Omental fat pad (tissue), 4 donors: ENCODE results near the gene USP25. TPM values are rescaled to one million over a fixed set of nuclear protein-coding genes. Genes with fewer than 3 reads are reported as not detected.

ENCODE experiments used
- ATAC-seq: fragments of 150-250 bp; one replicate; pipeline ENCODE4 v1.9.1; 2016; ENCODE audit warnings: mild to moderate bottlenecking, moderate library complexity; ENCODE audit not compliant: low FRiP score
- DNase-seq: peaks from one replicate; pipeline ENCODE4 v3.0.0-alpha.2; 2019; ENCODE audit warnings: low spot score
- CTCF ChIP-seq, 3 donors: fragments of 450-650 bp; IDR thresholded peaks; one replicate each; pipeline ENCODE4 v1.5.1; 2016 to 2017; ENCODE audit warnings: antibody characterized with exemption in 3 of 3, mild to moderate bottlenecking in 3 of 3, moderate library complexity in 2 of 3
- total RNA-seq, 4 donors: library from RNA; depleted of rRNA; stranded (reverse); fragments of >200 nt; gene quantifications; one replicate each; pipeline ENCODE4 v1.1.0, GENCODE V29; 2016

The USP25 gene
- total RNA-seq, 4 donors from 2014 or later, result 46.5 to 63.8 (median 59.0) TPM

- ATAC-seq (no peak), DNase-seq (no peak)
- no peak for TF ChIP-seq CTCF (IDR thresholded peaks at IDR 0.05)
These were observed 199.1 kb downstream of the USP25 start for GRCh38 chr21:15928686-15929425.

GRCh38 chr21:15929536-15929935, 199.8 kb downstream of the USP25 start:
- ATAC-seq, result no peak
- no peak for DNase-seq
- no peak for TF ChIP-seq CTCF (IDR thresholded peaks at IDR 0.05)
